GM12872 (cell line): ENCODE measurements around the gene WDR74.

Source experiments
- CTCF ChIP-seq: IDR thresholded peaks from 3 replicates; pipeline ENCODE4 v1.5.1; 2011; ENCODE audit warnings: low read depth, mild to moderate bottlenecking, low read length, moderate library complexity; ENCODE audit not compliant: insufficient read depth

WDR74 gene

GRCh38 chr11:62850911-62851806, 11.8 kb upstream of the WDR74 start:
- no peak for TF ChIP-seq CTCF

- TF ChIP-seq CTCF: no peak
These were observed 8.5 kb upstream of the WDR74 start for GRCh38 chr11:62847767-62848314.

GRCh38 chr11:62846177-62846576, 6.8 kb upstream of the WDR74 start:
- no peak for TF ChIP-seq CTCF

- TF ChIP-seq CTCF: no peak
These were observed 4.8 kb upstream of the WDR74 start for GRCh38 chr11:62844154-62844553.

- TF ChIP-seq CTCF: no peak
These were observed 4.1 kb upstream of the WDR74 start for GRCh38 chr11:62843466-62843865.

GRCh38 chr11:62842171-62842741, 2.9 kb upstream of the WDR74 start:
- TF ChIP-seq CTCF: no peak

- no peak for TF ChIP-seq CTCF
These were observed 2.2 kb upstream of the WDR74 start for GRCh38 chr11:62841361-62842170.
